Uterus (tissue), 4 donors: ENCODE results near the gene G2E3. TPM values are rescaled to one million over a fixed set of nuclear protein-coding genes. Genes with fewer than 3 reads are reported as not detected.
"Not testable (repeated sequence)": the region's sequence is repeated elsewhere in the genome, so short reads cannot be mapped to it uniquely, and the experiment has no call there.

ENCODE experiments used
- DNase-seq, 2 donors: peaks; one replicate each; pipeline ENCODE4 v3.0.0-alpha.2; 2019 to 2020
- H3K27ac ChIP-seq, 2 donors: fragments of 200-600 bp; sonication (generic); 1 replicate in 1 of 2; 2 replicates in 1 of 2; pipeline ENCODE4 v1.5.1; 2016 to 2018
- H3K27me3 ChIP-seq, 2 donors: fragments of 200-600 bp; sonication (generic); one replicate each; pipeline ENCODE4 v1.5.1; 2018 to 2019; ENCODE audit warnings: control low read depth in 1 of 2
- H3K36me3 ChIP-seq, 2 donors: fragments of 200-600 bp; sonication (generic); one replicate each; pipeline ENCODE4 v1.5.1; 2019; ENCODE audit warnings: control low read depth in 1 of 2
- H3K4me1 ChIP-seq, 2 donors: fragments of 200-600 bp; sonication (generic); one replicate each; pipeline ENCODE4 v1.5.1; 2018 to 2019; ENCODE audit warnings: control low read depth in 1 of 2
- H3K4me3 ChIP-seq, 2 donors: fragments of 200-600 bp; sonication (generic); 1 replicate in 1 of 2; 2 replicates in 1 of 2; pipeline ENCODE4 v1.5.1; 2018 to 2019; ENCODE audit warnings: mild to moderate bottlenecking in 1 of 2
- H3K9me3 ChIP-seq, 2 donors: fragments of 200-600 bp; sonication (generic); one replicate each; pipeline ENCODE4 v1.5.1; 2019; ENCODE audit warnings: control low read depth in 1 of 2
- CTCF ChIP-seq, 4 experiments: fragments of 200-600 bp in 2 of 4; fragments of 450-650 bp in 2 of 4; sonication (generic) in 2 of 4; IDR thresholded peaks; one replicate each; pipeline ENCODE4 v1.5.1; 2016 to 2019; ENCODE audit warnings: antibody characterized with exemption in 4 of 4, mild to moderate bottlenecking in 2 of 4, moderate library complexity in 1 of 4
- POLR2A ChIP-seq, 2 donors: fragments of 450-650 bp; IDR thresholded peaks; one replicate each; pipeline ENCODE4 v1.6.1; 2016; ENCODE audit warnings: antibody characterized with exemption in 2 of 2, mild to moderate bottlenecking in 1 of 2, moderate library complexity in 1 of 2
- intact Hi-C: fragments of 100-400 bp; cut with DNase I; formaldehyde crosslinking; loops from one replicate; pipeline ENCODE4 v1.15.1; 2023; ENCODE audit warnings: low total_unique reads
- total RNA-seq, 4 donors: library from RNA; depleted of rRNA in 3 of 4; stranded (reverse); fragments of >200 nt in 3 of 4; gene quantifications; one replicate each; pipeline versions ENCODE4 v1.1.0 to v1.2.4, GENCODE V29; 2014 to 2023
- donor health status: DM: yes; HTN: yes; CAD: no.

G2E3 gene
- total RNA-seq, 4 donors from 2014 or later = 3.1 to 48.9 (median 17.5) TPM

GRCh38 chr14:30532264-30532663, 26.7 kb upstream of the G2E3 start:
- Histone ChIP-seq H3K27me3 (no peaks in the 10 kb centered on the region), H3K9me3 (no peaks in the 10 kb centered on the region), H3K4me3 (no peak overlapping the region), H3K36me3 (no peaks in the 10 kb centered on the region), H3K27ac (no peak overlapping the region), H3K4me1 (no peaks in the 10 kb centered on the region)
- intact Hi-C loops = no loop called here
- no peak for DNase-seq
- TF ChIP-seq CTCF (IDR thresholded peaks at IDR 0.05) (no peak), POLR2A (IDR thresholded peaks at IDR 0.05) (no peak)

DNA sequence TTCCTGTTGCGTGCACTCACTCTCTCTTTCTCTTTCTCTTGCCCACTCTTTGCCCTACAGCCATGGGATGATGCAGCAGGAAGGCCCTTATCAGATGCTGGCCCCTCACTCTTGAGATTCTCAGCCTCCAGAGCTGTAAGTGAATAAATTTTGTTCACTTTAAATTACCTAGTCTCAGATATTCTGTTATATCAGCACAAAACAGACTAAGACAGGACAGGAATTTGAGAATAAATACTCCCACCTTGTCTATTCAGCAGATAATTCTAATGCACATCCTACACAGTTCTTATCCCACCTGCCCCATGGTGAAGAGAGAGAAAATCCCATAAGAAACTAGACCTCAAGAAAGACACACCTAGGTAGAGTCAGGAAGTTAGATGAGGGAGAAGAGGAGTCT, 25.8 kb upstream of the G2E3 start:
- H3K36me3 ChIP-seq = no peaks in the 10 kb centered on the region
- TF ChIP-seq POLR2A (IDR thresholded peaks at IDR 0.05) (no peak), CTCF (IDR thresholded peaks at IDR 0.05) (no peak)
- H3K27me3 ChIP-seq = no peaks in the 10 kb centered on the region
- no peaks in the 10 kb centered on the region for H3K4me1 ChIP-seq
- no peaks in the 10 kb centered on the region for H3K9me3 ChIP-seq
- H3K27ac ChIP-seq = no peak overlapping the region
- H3K4me3 ChIP-seq = no peak overlapping the region
- intact Hi-C loops = no loop called here
- DNase-seq = no peak

GRCh38 chr14:30541318-30541717, 17.6 kb upstream of the G2E3 start:
- no peaks in the 10 kb centered on the region for H3K4me1 ChIP-seq
- no peaks in the 10 kb centered on the region for H3K27me3 ChIP-seq
- H3K36me3 ChIP-seq = no peaks in the 10 kb centered on the region
- TF ChIP-seq POLR2A (IDR thresholded peaks at IDR 0.05) (no peak), CTCF (IDR thresholded peaks at IDR 0.05) (no peak)
- DNase-seq = no peak
- H3K4me3 ChIP-seq = no peak overlapping the region
- no peak overlapping the region for H3K27ac ChIP-seq
- intact Hi-C loops = no loop called here
- no peaks in the 10 kb centered on the region for H3K9me3 ChIP-seq

GRCh38 chr14:30546735-30547134, 12.2 kb upstream of the G2E3 start:
- H3K27ac ChIP-seq, DNase-seq, H3K27me3 ChIP-seq, H3K36me3 ChIP-seq, intact Hi-C loops, H3K4me1 ChIP-seq, H3K9me3 ChIP-seq, H3K4me3 ChIP-seq: not testable (repeated sequence)

DNA sequence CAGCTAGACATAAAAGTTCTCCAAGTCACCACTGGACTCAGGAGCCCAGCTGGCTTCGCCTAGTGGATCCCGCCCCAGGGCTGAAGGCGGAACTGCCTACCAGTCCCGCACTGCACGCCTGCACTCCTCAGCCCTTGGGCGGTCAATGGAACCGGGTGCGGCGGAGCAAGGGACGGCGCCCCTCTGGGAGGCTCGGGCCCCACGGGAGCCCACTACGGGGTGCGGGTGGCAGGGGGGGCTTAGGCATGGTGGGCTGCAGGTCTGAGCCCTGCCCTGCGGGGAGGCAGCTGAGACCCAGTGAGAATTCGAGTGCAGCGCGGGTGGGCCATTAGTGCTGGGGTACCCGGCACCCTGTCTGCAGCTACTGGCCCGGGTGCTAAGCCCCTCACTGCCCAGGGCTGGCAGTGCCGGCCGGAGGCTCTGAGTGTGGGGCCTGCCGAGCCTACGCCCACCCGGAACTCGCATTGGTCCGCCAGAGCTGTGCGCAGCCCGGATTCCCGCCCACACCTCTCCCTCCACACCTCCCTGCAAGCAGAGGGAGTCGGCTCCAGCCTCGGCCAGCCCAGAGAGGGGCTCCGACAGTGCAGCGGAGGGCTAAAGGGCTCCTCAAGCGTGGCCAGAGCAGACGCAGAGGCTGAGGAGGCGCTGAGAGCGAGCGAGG, 11.4 kb upstream of the G2E3 start:
- Histone ChIP-seq H3K27ac (no peak overlapping the region), H3K9me3 (no peaks in the 10 kb centered on the region), H3K4me1 (no peaks in the 10 kb centered on the region), H3K4me3 (no peak overlapping the region), H3K36me3 (no peaks in the 10 kb centered on the region), H3K27me3 (no peaks in the 10 kb centered on the region)
- DNase-seq = no peak
- TF ChIP-seq CTCF (IDR thresholded peaks at IDR 0.05) (no peak), POLR2A (IDR thresholded peaks at IDR 0.05) (no peak)
- intact Hi-C loops = no loop called here

DNA sequence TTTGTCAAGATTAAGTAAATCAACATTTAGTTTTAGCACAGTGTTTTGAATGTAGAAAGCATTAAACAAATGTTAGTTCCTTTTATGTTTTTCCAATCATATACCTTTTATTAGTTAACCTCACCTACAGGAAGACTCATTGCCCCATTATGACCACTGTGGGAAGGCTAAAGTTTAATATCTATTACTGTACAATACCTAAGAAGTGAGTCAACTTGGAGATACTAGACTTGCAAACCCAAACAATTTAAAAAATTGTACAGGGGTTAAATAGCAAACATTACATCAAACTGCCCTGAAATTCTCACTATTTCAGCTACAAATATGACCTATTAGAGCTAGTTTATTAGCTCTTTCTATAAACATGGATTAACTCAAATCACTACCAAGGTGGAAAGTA, 8.6 kb upstream of the G2E3 start:
- no peak for DNase-seq
- Histone ChIP-seq H3K36me3 (no peaks in the 10 kb centered on the region), H3K4me3 (no peak overlapping the region), H3K9me3 (no peaks in the 10 kb centered on the region), H3K27me3 (no peaks in the 10 kb centered on the region), H3K4me1 (no peaks in the 10 kb centered on the region), H3K27ac (no peak overlapping the region)
- intact Hi-C loops = no loop called here
- TF ChIP-seq POLR2A (IDR thresholded peaks at IDR 0.05) (no peak), CTCF (IDR thresholded peaks at IDR 0.05) (no peak)
